ENCODE measurements around the gene TOMT.
"Not testable (repeated sequence)": the region's sequence is repeated elsewhere in the genome, so short reads cannot be mapped to it uniquely, and the experiment has no call there.

Gene TOMT

GRCh38 chr11:72127923-72128322 is 22.2 kb downstream of the TOMT start:
- DNase-seq = no peak

- no peak for DNase-seq
Observed at GRCh38 chr11:72129381-72129780, 23.7 kb downstream of the TOMT start.

DNA sequence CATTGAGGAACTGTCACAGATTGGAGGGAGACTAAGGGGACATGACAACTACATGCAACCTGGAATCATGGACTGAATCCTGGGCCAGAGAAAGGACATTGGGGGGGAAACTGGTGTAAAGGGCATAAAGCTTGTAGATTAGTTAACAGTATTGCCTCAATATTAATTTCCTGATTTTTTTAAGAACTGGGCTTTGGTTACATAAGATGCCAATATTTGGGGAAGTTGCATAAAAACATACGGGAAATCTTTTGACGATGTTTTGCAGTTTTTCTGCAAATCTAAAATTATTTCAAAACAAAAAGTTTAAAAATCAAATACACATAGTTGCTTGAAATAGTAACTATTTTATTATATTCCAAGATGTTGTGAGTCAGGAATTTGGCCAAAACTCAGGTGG is 26.9 kb downstream of the TOMT start:
- no peak for DNase-seq

DNA sequence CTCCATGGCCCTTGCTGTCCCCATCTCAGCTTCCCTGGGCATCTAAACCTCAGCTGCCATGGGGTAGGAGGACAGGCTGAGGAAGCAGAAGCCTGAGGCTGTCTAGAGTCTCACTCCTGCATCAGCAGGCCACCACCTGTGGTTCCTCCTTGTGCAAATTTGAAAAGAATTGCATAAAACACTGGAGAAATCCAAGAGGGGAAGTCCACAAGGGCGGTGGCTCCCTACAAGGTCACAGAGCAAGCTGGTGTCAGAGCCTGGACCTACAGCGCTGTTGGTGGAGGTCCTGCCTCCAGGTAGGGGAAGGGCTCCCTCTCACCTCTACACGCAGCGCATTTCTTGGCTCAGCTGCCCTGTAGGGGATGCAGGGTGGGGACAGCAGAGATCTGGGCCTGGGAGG is 29.7 kb downstream of the TOMT start, which contains the start of gene FOLR3:
FOLR3 (plus strand) TSS at position 253 of the 400 bp plus-strand sequence. CDS start 228 bp downstream, outside the sequence.
- DNase-seq = not testable (repeated sequence)

- DNase-seq = no peak
Observed at GRCh38 chr11:72135891-72136683, 30.4 kb downstream of the TOMT start.

DNA sequence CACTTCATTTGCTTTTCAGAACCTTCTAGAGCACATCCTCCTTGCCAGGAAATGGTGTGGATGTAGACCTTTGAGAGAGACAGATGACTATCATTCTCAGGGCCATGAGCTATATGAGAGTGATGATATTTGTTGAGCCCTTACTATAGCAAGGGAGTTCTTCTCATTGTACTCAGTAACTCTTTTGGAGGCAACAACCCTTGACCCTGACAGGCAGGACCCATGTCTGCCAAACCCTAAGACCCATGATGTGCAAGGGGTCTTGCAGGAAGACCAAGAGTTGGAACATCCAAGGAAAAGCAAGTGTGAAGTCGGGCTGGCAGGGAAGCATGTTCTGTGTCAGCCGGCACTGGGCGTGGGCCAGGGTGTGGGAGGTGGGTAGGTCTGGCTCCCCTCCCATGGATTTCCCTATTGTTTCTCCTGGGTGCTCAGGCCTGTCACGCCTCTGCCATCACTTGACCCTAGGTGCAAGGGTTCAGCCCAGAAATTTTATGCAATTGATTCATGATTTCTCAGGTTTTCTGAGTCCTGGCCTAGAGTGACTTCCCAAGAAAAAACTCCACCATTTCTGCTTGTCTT is 31.0 kb downstream of the TOMT start:
- no peak for DNase-seq

DNA sequence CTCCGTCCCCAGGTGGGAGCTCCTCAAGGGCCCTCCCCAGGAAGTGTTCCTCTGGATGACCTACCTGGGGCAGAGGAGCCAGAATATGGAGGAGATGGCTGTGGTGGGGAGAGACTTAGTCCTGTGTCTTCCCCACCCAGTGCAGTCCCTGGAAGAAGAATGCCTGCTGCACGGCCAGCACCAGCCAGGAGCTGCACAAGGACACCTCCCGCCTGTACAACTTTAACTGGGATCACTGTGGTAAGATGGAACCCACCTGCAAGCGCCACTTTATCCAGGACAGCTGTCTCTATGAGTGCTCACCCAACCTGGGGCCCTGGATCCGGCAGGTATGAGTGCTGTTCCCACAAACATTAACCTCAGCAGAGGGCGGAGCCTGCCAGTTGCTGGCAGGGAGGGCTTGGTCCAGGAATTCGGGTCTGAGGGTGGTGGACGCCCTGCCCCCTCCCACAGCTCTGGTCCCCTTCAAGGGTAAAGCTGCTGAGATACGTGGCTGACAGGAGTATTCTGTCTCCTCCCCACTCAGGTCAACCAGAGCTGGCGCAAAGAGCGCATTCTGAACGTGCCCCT is 33.2 kb downstream of the TOMT start:
- DNase-seq = no peak

DNA sequence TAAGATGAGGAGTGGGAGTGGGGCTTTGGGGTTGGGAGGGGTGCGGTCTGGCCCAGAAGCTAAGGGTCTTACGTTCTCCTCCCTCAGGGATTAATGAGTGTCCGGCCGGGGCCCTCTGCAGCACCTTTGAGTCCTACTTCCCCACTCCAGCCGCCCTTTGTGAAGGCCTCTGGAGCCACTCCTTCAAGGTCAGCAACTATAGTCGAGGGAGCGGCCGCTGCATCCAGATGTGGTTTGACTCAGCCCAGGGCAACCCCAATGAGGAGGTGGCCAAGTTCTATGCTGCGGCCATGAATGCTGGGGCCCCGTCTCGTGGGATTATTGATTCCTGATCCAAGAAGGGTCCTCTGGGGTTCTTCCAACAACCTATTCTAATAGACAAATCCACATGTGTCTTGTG is 33.8 kb downstream of the TOMT start:
- DNase-seq = no peak

- no peak for DNase-seq
Observed at GRCh38 chr11:72140661-72141060, 34.9 kb downstream of the TOMT start.

DNA sequence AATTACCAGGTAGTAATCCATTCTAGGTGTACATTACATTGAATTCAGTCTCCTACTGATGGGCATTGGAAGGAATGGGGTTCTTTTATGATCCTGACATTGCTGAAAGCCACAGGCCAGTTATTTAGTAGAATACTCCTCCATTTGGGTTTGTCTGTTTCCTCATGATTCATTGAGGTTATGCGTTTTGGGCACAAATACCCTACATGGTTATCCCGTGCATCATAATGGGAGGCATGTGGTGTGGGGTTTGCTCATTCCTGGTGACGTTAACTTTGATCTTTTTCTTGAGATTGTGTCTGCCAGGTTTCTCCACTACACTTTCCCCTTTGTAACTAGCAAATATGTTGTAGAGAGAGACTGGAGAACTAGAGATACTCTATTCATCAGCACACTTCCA is 35.3 kb downstream of the TOMT start:
- DNase-seq = no peak

DNA sequence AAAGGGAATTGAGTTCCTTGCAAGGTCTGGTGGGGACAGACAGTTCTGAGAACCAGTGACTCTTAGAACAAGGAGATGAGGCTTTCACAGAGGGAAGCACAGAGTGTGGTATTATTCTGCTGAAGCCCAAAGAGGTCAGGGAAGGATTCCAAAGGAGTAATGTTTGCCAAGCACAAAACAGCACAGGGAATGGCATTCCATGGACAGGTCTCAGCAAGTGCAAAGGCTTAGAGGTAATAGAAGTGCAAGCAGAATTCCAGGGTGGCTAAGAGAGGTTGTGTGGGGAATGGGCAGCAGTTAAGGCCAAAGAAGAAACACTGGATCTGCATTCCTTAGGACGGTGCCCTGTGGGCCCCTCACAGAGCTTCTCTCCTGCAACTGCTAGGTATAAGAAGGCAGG is 36.4 kb downstream of the TOMT start:
- not testable (repeated sequence) for DNase-seq

DNA sequence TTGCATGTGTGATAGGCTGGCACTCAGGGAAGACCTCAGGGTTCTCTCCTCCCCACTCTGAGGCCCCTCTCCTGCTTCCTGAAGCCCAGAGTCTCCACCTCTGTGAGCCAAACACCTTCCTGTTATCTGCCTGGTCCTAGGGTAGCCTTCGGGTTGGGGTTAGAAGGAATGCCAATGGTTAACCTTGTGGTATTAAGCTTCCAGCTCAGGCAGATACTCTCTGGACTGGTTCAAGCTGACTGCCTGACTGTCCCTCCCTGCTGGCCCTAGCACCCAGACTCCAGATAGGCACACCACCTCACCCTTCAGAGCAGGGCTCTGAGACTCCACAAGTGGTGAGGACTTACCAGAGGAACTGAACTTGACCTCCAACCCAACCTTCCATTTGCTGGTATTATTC is 36.8 kb downstream of the TOMT start:
- not testable (repeated sequence) for DNase-seq

- no peak for DNase-seq
Observed at GRCh38 chr11:72144807-72145565, 39.3 kb downstream of the TOMT start.

DNA sequence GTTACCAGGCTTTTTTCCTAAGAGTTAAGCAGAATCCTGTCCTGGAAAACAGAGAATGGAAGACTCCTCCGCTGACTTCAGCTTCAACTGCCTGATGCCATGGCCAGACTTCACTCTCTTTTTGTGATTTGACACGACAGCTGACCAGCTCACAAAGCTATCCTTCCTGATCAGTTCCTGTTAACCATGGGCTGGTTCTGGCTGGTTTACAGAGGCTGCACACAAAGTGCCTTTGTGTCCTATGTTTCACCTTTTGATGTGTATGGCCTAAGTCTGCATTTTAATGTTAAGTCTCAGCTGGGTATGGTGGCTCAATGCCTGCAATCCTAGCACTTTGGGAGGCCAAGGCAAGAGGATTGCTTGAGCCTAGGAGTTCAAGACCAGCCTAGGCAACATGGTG is 40.9 kb downstream of the TOMT start:
- no peak for DNase-seq

DNA sequence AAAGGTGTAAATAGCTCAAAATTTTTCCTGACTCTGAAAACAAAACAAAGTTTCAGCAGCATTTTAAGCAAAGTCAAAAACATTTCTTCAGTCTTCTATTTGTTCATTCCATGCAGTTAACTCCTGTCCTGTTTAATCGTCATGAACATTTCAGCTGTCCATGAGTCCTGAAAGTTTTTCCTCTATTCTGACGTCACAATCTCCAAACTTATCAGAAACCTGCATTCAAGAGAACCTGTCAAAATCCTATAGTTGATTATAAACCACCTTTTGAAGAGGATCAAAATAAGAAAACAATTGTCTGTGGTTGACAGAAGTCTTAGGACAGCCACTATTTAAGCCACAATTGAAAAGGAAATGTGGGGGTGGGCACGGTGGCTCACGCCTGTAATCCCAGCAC is 45.2 kb downstream of the TOMT start:
- no peak for DNase-seq

GRCh38 chr11:72153874-72154273 is 48.1 kb downstream of the TOMT start:
- DNase-seq = not testable (repeated sequence)

GRCh38 chr11:72154816-72155215 is 49.1 kb downstream of the TOMT start:
- no peak for DNase-seq

DNA sequence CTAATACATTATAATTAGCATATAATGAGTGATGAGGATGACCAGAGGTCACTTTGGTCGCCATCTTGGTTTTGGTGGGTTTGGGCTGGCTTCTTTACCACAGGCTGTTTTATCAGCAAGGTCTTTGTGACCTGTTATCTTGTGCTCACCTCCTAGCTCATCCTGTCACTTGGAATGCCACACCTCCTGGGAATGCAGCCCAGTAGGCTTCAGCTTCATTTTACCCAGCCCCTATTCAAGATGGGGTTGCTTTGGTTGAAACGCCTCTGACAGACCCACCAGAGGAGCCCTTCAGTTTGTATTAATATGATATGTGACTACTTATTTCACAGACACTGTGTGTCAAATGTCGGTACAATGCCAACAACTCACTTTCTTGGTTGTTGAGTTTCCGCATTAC is 50.0 kb downstream of the TOMT start:
- no peak for DNase-seq

GRCh38 chr11:72157131-72157530 is 51.4 kb downstream of the TOMT start:
- no peak for DNase-seq
